ENCODE results near the gene CACNA2D3. TPM values are rescaled to one million over a fixed set of nuclear protein-coding genes. Genes with fewer than 3 reads are reported as not detected.

The CACNA2D3 gene
- total and polyA plus RNA-seq, 2 experiments from 2014 or later, result 0.30 to 0.43 TPM

- Histone ChIP-seq H3K36me3 (ENCODE audit: low read depth) (no peaks in the 10 kb centered on the region), H3K9me3 (ENCODE audit: low read depth) (no peaks in the 10 kb centered on the region), H3K9me2 (ENCODE audit: insufficient read depth) (no peaks in the 10 kb centered on the region), H3K4me1 (ENCODE audit: insufficient read depth) (peaks cover 40% of the 10 kb centered on the region), H3K4me3 (no peak overlapping the region), H2AFZ (no peak overlapping the region), H3K79me2 (ENCODE audit: insufficient read depth) (no peaks in the 10 kb centered on the region), H3K27me3 (replicated peaks; ENCODE audit: insufficient read depth) (no peaks in the 10 kb centered on the region), H3K4me2 (ENCODE audit: unreplicated experiment) (no peak overlapping the region), H3K27ac (no peak overlapping the region), H3F3A (ENCODE audit: insufficient read depth) (peaks cover 34% of the 10 kb centered on the region), H3K9ac (no peak overlapping the region), H4K20me1 (ENCODE audit: insufficient read depth) (no peaks in the 10 kb centered on the region)
- in situ Hi-C loops (cut with MboI), result no loop called here
- no peak for TF ChIP-seq EZH2phosphoT487 (IDR thresholded peaks at IDR 0.05; ENCODE audit: insufficient read depth, low read depth)
- TF ChIP-seq EZH2 (IDR thresholded peaks at IDR 0.05; ENCODE audit: insufficient read depth, poor library complexity, severe bottlenecking), result no peak
- 96 to 100% methylated on average over 4 of the region's 4 CpGs for WGBS, 2 experiments (ENCODE audit: low coverage in 1 of 2, low lambda C conversion rate in 2 of 2, missing lambda C conversion rate in 2 of 2)
- DNase-seq, result no peak
These were observed 773.3 kb downstream of the CACNA2D3 start for GRCh38 chr3:54895613-54896012.

- Histone ChIP-seq H3F3A (ENCODE audit: insufficient read depth) (peaks cover 35% of the 10 kb centered on the region), H3K9ac (no peak overlapping the region), H3K27me3 (replicated peaks; ENCODE audit: insufficient read depth) (no peaks in the 10 kb centered on the region), H2AFZ (no peak overlapping the region; the same call in 1 of the 2 replicates), H3K36me3 (ENCODE audit: low read depth) (no peaks in the 10 kb centered on the region), H3K4me1 (ENCODE audit: insufficient read depth) (peaks cover 38% of the 10 kb centered on the region), H4K20me1 (ENCODE audit: insufficient read depth) (no peaks in the 10 kb centered on the region), H3K9me3 (ENCODE audit: low read depth) (no peaks in the 10 kb centered on the region), H3K4me3 (no peak overlapping the region), H3K27ac (no peak overlapping the region), H3K9me2 (ENCODE audit: insufficient read depth) (no peaks in the 10 kb centered on the region), H3K4me2 (ENCODE audit: unreplicated experiment) (peak overlapping the region; percentile 28), H3K79me2 (ENCODE audit: insufficient read depth) (no peaks in the 10 kb centered on the region)
- peak; percentile 77 for DNase-seq
- in situ Hi-C loops (cut with MboI), result no loop called here
- WGBS, 2 experiments (ENCODE audit: low coverage in 1 of 2, low lambda C conversion rate in 2 of 2, missing lambda C conversion rate in 2 of 2), result 25 to 42% methylated on average over 3 of the region's 3 CpGs
- TF ChIP-seq EZH2phosphoT487 (IDR thresholded peaks at IDR 0.05; ENCODE audit: insufficient read depth, low read depth) (no peak), EZH2 (IDR thresholded peaks at IDR 0.05; ENCODE audit: insufficient read depth, poor library complexity, severe bottlenecking) (no peak)
These were observed 774.8 kb downstream of the CACNA2D3 start for GRCh38 chr3:54897028-54897711.

GRCh38 chr3:54899273-54899672 is 776.9 kb downstream of the CACNA2D3 start:
- no peaks in the 10 kb centered on the region for H3K36me3 ChIP-seq (ENCODE audit: low read depth)

GRCh38 chr3:54900838-54901591 is 778.7 kb downstream of the CACNA2D3 start:
- H3K36me3 ChIP-seq (ENCODE audit: low read depth), result no peaks in the 10 kb centered on the region
- no peak overlapping the region for H3K4me3 ChIP-seq
- peak overlapping the region; percentile 4; the same call in 1 of the 2 replicates for H3K27ac ChIP-seq
- no peak overlapping the region for H3K9ac ChIP-seq
- H3K4me1 ChIP-seq (ENCODE audit: insufficient read depth), result peaks cover 44% of the 10 kb centered on the region
- peak overlapping the region; percentile 19 for H2AFZ ChIP-seq
- H3K9me3 ChIP-seq (ENCODE audit: low read depth), result no peaks in the 10 kb centered on the region
- no peaks in the 10 kb centered on the region for H3K27me3 ChIP-seq (replicated peaks; ENCODE audit: insufficient read depth)
- no peaks in the 10 kb centered on the region for H4K20me1 ChIP-seq (ENCODE audit: insufficient read depth)
- peak overlapping the region; percentile 17 for H3K4me2 ChIP-seq (ENCODE audit: unreplicated experiment)
- in situ Hi-C loops (cut with MboI), result no loop called here
- H3K79me2 ChIP-seq (ENCODE audit: insufficient read depth), result no peaks in the 10 kb centered on the region
- no peaks in the 10 kb centered on the region for H3K9me2 ChIP-seq (ENCODE audit: insufficient read depth)
- WGBS, 2 experiments (ENCODE audit: low coverage in 1 of 2, low lambda C conversion rate in 2 of 2, missing lambda C conversion rate in 2 of 2), result 19 to 30% methylated on average over 8 of the region's 8 CpGs
- TF ChIP-seq EZH2phosphoT487 (IDR thresholded peaks at IDR 0.05; ENCODE audit: insufficient read depth, low read depth), result no peak
- peak; percentile 34 for DNase-seq
- H3F3A ChIP-seq (ENCODE audit: insufficient read depth), result peaks cover 29% of the 10 kb centered on the region

More at GRCh38 chr3:54899273-54899672, 776.9 kb downstream of the CACNA2D3 start:
- Histone ChIP-seq H3K27ac (no peak overlapping the region), H2AFZ (no peak overlapping the region), H3K4me1 (ENCODE audit: insufficient read depth) (peaks cover 27% of the 10 kb centered on the region), H3K9ac (no peak overlapping the region), H3K9me2 (ENCODE audit: insufficient read depth) (no peaks in the 10 kb centered on the region), H3K4me3 (no peak overlapping the region), H3K27me3 (replicated peaks; ENCODE audit: insufficient read depth) (no peaks in the 10 kb centered on the region), H3K4me2 (ENCODE audit: unreplicated experiment) (no peak overlapping the region), H3F3A (ENCODE audit: insufficient read depth) (peaks cover 22% of the 10 kb centered on the region), H3K79me2 (ENCODE audit: insufficient read depth) (no peaks in the 10 kb centered on the region), H4K20me1 (ENCODE audit: insufficient read depth) (no peaks in the 10 kb centered on the region), H3K9me3 (ENCODE audit: low read depth) (no peaks in the 10 kb centered on the region)
- TF ChIP-seq EZH2phosphoT487 (IDR thresholded peaks at IDR 0.05; ENCODE audit: insufficient read depth, low read depth) (no peak), EZH2 (IDR thresholded peaks at IDR 0.05; ENCODE audit: insufficient read depth, poor library complexity, severe bottlenecking) (no peak)
- in situ Hi-C loops (cut with MboI), result no loop called here
- 86 to 88% methylated on average over 6 of the region's 6 CpGs for WGBS, 2 experiments (ENCODE audit: low coverage in 1 of 2, low lambda C conversion rate in 2 of 2, missing lambda C conversion rate in 2 of 2)
- DNase-seq, result no peak
